Measurements from ENCODE around the gene SLC36A3.
"Not testable (repeated sequence)": the region's sequence is repeated elsewhere in the genome, so short reads cannot be mapped to it uniquely, and the experiment has no call there.

SLC36A3 gene

GRCh38 chr5:151243127-151243526, 60.4 kb downstream of the SLC36A3 start:
- no peak for TF ChIP-seq CTCF (IDR thresholded peaks at IDR 0.05; ENCODE audit: low read depth, low read length)
- no peak for DNase-seq
- Histone ChIP-seq H3K36me3 (no peaks in the 10 kb centered on the region), H3K27me3 (no peaks in the 10 kb centered on the region), H3K4me3 (ENCODE audit: low read depth, low read length) (no peak overlapping the region), H3K4me1 (no peaks in the 10 kb centered on the region), H3K9me3 (no peaks in the 10 kb centered on the region)

DNA sequence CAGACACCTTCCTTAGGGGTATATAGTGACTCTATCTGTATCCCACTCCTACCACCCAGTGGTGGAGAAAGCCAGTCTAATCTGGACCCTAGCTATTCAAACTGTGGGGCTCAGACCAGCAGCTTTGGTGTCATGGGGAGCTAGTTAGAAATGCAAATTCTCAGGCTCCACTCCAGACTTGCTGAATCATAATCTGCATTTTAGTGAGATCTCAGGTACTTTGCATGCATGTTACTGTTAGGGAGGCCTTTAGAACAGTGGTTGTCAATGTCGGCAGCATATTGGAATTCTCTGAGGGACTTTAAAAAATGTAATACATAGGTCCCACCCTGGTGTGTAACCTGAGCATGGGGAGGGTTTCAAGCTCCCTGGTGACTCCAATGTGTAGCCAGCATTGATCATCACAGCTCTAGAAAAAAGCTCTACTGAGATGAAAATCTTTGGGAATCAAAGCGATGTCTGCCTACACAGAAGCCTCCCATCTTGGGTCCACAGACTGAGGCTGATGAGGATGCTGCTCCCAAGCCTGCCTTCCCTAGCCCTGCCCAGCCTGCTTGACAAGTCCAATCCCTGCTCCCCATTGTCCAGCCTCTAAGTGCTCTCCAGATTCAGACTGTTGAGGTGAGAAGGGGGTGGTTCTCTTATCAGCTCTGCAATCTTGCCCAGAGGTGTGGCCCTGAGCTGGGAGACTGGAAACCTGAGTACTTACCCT, 62.5 kb downstream of the SLC36A3 start:
- Histone ChIP-seq H3K27me3 (no peaks in the 10 kb centered on the region), H3K4me1 (no peaks in the 10 kb centered on the region), H3K36me3 (no peaks in the 10 kb centered on the region), H3K9me3 (no peaks in the 10 kb centered on the region), H3K4me3 (ENCODE audit: low read depth, low read length) (no peak overlapping the region)
- DNase-seq: no peak
- TF ChIP-seq CTCF (IDR thresholded peaks at IDR 0.05; ENCODE audit: low read depth, low read length): no peak

DNA sequence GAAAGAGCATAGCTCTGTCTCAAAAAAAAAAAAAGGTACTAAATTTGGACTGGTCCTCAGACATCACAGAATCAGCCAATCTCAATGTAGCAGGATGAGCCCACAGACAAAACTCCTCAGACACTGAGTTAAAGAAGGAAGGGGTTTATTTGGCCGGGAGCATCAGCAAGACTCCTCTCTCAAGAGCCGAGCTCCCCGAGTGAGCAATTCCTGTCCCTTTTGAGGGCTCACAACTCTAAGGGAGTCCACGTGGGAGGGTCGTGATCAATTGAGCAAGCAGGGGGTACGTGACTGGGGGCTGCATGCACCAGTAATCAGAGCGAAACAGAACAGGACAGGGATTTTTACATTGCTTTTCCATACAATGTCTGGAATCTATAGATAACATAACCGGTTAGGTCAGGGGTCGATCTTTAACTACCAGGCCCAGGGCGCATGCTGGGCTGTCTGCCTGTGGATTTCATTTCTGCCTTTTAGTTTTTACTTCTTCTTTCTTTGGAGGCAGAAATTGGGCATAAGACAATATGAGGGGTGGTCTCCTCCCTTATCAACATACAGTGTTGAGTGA, 63.2 kb downstream of the SLC36A3 start:
- not testable (repeated sequence) for H3K9me3 ChIP-seq; H3K4me1 ChIP-seq; DNase-seq; H3K36me3 ChIP-seq; H3K27me3 ChIP-seq; H3K4me3 ChIP-seq (ENCODE audit: low read depth, low read length)

- peak; percentile 88 for TF ChIP-seq CTCF (IDR thresholded peaks at IDR 0.05; ENCODE audit: low read depth, low read length)
- Histone ChIP-seq H3K9me3 (no peaks in the 10 kb centered on the region), H3K4me3 (ENCODE audit: low read depth, low read length) (no peak overlapping the region), H3K27me3 (no peaks in the 10 kb centered on the region; the same call in 1 of the 2 replicates), H3K4me1 (no peaks in the 10 kb centered on the region), H3K36me3 (no peaks in the 10 kb centered on the region)
- peak; percentile 72 for DNase-seq
Measured at GRCh38 chr5:151239237-151239861, 64.2 kb downstream of the SLC36A3 start.

DNA sequence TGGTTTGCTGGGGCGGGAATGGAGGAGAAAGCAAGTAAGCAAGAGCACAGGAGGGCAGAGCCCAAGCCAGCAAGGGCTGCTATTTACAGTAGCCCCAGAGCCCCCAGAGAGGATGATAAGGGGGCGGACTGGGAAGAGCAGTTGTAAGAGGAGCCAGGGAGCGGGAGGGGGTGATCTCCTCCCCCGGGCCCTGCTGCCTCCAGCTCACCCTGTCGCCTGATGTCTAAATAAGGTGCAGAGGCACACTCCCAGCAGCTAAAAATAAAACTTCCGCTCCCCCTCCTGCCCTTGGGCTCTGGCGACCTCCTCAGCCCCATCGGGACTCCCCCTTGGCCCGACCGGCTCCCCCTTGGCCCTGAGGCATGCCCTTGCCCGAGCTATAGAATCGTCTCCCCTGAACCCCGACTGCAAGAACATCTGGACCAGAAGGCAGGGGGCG, 65.2 kb downstream of the SLC36A3 start:
- Histone ChIP-seq H3K36me3 (no peaks in the 10 kb centered on the region), H3K9me3 (no peaks in the 10 kb centered on the region), H3K4me1 (no peaks in the 10 kb centered on the region), H3K27me3 (no peaks in the 10 kb centered on the region; the same call in 1 of the 2 replicates), H3K4me3 (ENCODE audit: low read depth, low read length) (no peak overlapping the region)
- no peak for DNase-seq
- no peak for TF ChIP-seq CTCF (IDR thresholded peaks at IDR 0.05; ENCODE audit: low read depth, low read length)

DNA sequence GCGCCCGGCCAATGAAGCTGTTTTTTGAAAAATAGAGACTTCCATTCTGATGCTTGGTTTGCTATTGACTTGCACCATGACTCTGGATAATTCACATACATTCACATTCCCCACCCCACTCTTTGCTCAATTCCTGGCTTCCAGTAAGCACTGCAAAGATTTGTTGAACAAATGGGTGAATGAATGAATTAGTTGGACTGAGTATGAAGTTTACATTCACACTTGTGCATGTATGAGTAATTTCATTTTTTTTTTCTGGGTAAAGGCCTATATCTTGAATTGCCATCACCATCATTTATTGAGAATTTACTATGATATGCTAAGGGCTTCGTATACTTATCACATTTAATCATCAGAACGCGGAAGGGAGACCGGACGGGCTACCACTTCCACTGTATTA, 65.9 kb downstream of the SLC36A3 start:
- no peaks in the 10 kb centered on the region for H3K4me1 ChIP-seq
- no peaks in the 10 kb centered on the region for H3K36me3 ChIP-seq
- no peak overlapping the region for H3K4me3 ChIP-seq (ENCODE audit: low read depth, low read length)
- no peak for DNase-seq
- no peaks in the 10 kb centered on the region for H3K9me3 ChIP-seq
- TF ChIP-seq CTCF (IDR thresholded peaks at IDR 0.05; ENCODE audit: low read depth, low read length): no peak
- no peaks in the 10 kb centered on the region; the same call in 1 of the 2 replicates for H3K27me3 ChIP-seq

Data from BE2C (cell line).